Ascending aorta (tissue), 2 donors: ENCODE data around the gene SRRD. TPM values are rescaled to one million over a fixed set of nuclear protein-coding genes. Genes with fewer than 3 reads are reported as not detected.

Source experiments
- DNase-seq, 2 donors: peaks; one replicate each; pipeline ENCODE4 v3.0.0-alpha.2; 2019; ENCODE audit warnings: low spot score in 2 of 2
- H3K27ac ChIP-seq, 2 donors: fragments of 200-600 bp; sonication (generic); one replicate each; pipeline ENCODE4 v1.5.1; 2016 to 2017; ENCODE audit warnings: mild to moderate bottlenecking in 1 of 2
- H3K27me3 ChIP-seq: fragments of 200-600 bp; sonication (generic); one replicate; pipeline ENCODE4 v1.5.1; 2017
- H3K36me3 ChIP-seq, 2 donors: fragments of 200-600 bp; sonication (generic); one replicate each; pipeline ENCODE4 v1.5.1; 2016
- H3K4me1 ChIP-seq, 2 donors: fragments of 200-600 bp; sonication (generic); one replicate each; pipeline ENCODE4 v1.5.1; 2016 to 2017; ENCODE audit warnings: mild to moderate bottlenecking in 1 of 2
- H3K4me3 ChIP-seq, 2 donors: fragments of 200-600 bp; sonication (generic); one replicate each; pipeline ENCODE4 v1.5.1; 2016 to 2017; ENCODE audit warnings: mild to moderate bottlenecking in 1 of 2
- H3K9me3 ChIP-seq, 2 donors: fragments of 200-600 bp; sonication (generic); one replicate each; pipeline ENCODE4 v1.5.1; 2016
- intact Hi-C: fragments of 100-400 bp; cut with DNase I; formaldehyde crosslinking; loops from one replicate; pipeline ENCODE4 v1.15.1; 2023
- total RNA-seq: library from RNA; depleted of rRNA; stranded (reverse); fragments of >200 nt; gene quantifications from one replicate; pipeline ENCODE4 v1.1.0, GENCODE V29; 2016
- TF ChIP-seq, protein P1 (sequence below), 3 experiments: fragments of 200-600 bp in 2 of 3; fragments of 450-650 bp in 1 of 3; sonication (generic) in 2 of 3; IDR thresholded peaks; one replicate each; pipeline ENCODE4 v1.5.1; 2016 to 2019; ENCODE audit warnings: antibody characterized with exemption in 3 of 3, mild to moderate bottlenecking in 1 of 3, moderate library complexity in 1 of 3

The SRRD gene
- total RNA-seq, 1 donor from 2014 or later = 85.6 TPM

DNA sequence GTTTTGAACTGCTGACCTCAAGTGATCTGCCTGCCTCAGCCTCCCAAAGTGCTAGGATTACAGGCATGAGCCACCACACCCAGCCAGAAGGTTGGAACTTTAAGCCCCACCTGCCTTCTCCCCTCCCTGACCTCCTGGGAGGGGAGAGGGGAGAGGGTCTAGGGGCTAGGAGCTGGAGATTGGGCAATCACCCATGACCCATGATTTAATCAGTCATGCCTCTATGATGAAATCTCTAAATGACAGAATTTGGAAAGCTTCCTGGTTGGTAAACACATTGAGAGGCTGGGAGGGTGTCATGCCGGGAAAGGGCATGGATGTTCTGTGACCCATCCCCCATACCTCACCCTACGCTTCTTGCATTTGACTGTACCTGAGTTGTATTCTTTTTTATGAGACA, 45.7 kb downstream of the SRRD start:
- H3K4me3 ChIP-seq = no peak overlapping the region
- peak overlapping the region in 1 of 2 donors; percentile 19 for H3K27ac ChIP-seq
- H3K4me1 ChIP-seq = peaks cover 0 to 3% of the 10 kb centered on the region in 2 donors
- H3K27me3 ChIP-seq = no peaks in the 10 kb centered on the region
- TF ChIP-seq, protein P1, sequence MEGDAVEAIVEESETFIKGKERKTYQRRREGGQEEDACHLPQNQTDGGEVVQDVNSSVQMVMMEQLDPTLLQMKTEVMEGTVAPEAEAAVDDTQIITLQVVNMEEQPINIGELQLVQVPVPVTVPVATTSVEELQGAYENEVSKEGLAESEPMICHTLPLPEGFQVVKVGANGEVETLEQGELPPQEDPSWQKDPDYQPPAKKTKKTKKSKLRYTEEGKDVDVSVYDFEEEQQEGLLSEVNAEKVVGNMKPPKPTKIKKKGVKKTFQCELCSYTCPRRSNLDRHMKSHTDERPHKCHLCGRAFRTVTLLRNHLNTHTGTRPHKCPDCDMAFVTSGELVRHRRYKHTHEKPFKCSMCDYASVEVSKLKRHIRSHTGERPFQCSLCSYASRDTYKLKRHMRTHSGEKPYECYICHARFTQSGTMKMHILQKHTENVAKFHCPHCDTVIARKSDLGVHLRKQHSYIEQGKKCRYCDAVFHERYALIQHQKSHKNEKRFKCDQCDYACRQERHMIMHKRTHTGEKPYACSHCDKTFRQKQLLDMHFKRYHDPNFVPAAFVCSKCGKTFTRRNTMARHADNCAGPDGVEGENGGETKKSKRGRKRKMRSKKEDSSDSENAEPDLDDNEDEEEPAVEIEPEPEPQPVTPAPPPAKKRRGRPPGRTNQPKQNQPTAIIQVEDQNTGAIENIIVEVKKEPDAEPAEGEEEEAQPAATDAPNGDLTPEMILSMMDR (IDR thresholded peaks at IDR 0.05) = no peak
- H3K9me3 ChIP-seq = no peaks in the 10 kb centered on the region
- peaks cover 0 to 23% of the 10 kb centered on the region in 2 donors for H3K36me3 ChIP-seq
- no peak for DNase-seq
- intact Hi-C loops = no loop called here

DNA sequence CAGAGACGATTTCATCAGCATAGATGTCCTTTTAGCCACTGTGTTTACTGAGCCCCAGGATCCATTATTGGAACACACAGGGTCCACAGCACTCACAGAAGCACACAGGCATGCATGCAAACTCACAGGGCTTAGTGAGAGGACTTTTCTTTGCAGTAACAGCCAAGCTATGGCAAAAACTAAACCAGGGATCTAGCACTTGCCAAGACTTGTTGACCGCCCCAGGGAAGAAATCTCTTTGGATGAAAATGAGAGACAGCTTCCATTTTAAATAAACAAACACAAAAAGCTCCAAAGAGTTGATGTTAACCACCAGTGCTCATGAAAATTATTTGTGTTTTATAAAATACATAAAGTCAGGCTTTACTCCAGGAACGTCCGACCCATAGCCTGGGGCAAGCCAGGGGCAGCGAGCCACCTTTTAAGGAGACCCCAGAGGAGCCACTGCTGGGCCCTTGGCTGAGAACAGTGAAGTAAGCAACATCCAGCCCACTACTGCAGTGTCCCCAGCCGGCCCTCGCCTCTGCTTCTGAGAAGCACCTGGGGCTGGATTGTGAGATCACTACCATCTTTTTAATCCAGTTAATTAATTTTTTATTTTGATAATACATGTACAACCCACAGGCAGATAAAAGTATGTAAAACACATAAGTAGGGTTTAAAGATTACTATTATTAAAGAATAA, 50.6 kb downstream of the SRRD start:
- TF ChIP-seq, protein P1 (IDR thresholded peaks at IDR 0.05) = no peak
- intact Hi-C loops = no loop called here
- Histone ChIP-seq H3K9me3 (no peaks in the 10 kb centered on the region), H3K4me1 (no peaks in the 10 kb centered on the region), H3K36me3 (peaks cover 2 to 35% of the 10 kb centered on the region in 2 donors), H3K4me3 (no peak overlapping the region), H3K27ac (no peak overlapping the region), H3K27me3 (no peaks in the 10 kb centered on the region)
- no peak for DNase-seq

DNA sequence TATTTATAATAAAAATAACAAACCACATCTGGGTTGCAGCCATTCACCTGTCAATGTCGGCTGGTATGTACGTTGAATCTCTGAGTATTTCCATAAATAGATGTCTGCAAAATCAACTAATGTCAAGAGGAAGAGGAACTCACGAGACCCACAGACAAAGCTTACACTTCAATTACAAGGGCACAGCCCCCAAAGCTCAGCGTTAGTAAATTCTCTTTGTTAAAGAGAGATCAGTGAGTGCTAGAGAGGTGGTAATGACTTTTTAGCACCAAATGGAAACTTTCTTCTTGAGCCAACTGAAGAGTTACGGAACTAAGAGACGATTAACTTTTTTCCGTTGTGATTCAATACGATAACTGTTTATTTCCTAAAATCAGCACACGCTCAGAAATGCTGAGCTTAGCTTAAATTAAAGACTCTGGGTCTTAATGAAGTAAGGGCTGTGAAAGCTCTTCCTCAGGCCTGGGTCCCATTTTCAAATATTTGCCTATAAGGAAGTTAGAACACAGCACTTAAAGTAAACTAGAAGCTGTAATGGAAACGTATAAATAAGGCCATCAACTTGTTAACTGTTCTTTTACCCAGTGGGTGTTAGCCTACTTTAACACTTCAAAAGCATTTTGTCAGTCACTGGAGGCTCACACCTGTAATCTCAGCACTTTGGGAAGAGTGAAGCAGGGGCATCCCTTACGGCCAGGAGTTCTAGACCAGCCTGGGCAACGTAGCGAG, 51.4 kb downstream of the SRRD start:
- DNase-seq = no peak
- Histone ChIP-seq H3K27ac (no peak overlapping the region), H3K9me3 (no peaks in the 10 kb centered on the region), H3K4me3 (no peak overlapping the region), H3K27me3 (no peaks in the 10 kb centered on the region), H3K4me1 (no peaks in the 10 kb centered on the region), H3K36me3 (peaks cover 4 to 36% of the 10 kb centered on the region in 2 donors)
- TF ChIP-seq, protein P1 (IDR thresholded peaks at IDR 0.05) = no peak
- intact Hi-C loops = no loop called here

DNA sequence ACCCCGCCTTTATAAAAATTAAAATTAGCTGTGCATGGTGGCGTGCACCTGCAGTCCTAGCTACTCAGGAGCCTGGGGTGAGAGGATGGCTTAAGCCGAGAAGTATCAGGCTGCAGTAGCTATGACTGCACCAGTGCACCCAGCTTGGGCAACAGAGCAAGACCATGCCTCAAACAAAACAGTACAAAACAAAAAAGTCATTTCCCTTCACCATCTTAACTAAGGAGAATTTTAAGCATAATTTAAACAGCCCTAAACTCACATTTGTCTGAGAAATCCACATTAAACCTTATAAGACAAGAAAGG, 51.9 kb downstream of the SRRD start:
- Histone ChIP-seq H3K9me3 (no peaks in the 10 kb centered on the region), H3K27me3 (no peaks in the 10 kb centered on the region), H3K27ac (no peak overlapping the region), H3K4me3 (no peak overlapping the region), H3K36me3 (peaks cover 6 to 41% of the 10 kb centered on the region in 2 donors), H3K4me1 (no peaks in the 10 kb centered on the region)
- TF ChIP-seq, protein P1 (IDR thresholded peaks at IDR 0.05) = no peak
- no peak for DNase-seq
- intact Hi-C loops = no loop called here

DNA sequence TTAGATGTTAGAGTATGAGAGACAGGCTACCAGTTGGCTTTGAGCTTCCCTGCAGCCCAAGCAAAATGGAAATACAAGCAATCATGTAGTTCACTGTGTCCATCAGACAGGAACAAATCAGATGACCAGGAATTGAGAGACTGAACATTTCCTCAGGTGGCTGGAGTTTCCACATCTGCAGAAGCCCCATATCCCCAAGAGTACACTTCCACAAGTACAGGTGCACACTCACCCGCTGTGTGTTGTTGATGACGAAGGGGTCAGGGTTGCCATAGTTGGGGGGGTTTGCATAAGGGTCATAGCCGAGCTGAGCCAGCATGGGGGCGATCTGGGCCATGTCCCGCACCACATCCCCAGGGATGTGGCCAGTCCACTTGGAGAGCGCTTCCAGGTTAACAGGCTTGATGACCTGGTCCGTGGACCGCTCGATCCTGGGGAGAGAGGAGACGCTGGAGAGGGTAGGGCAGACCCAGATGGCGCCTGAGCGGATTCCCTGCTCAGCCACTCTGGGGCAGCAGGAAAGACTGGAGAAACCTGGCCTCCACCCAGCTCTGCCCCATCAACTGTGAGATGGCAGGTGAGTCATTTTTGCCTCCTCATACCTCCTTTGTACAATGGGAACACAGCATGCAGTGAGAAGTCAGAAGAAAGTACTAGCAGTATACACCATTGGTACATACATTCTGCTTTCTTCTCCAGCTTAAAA, 52.5 kb downstream of the SRRD start:
- H3K27me3 ChIP-seq = no peaks in the 10 kb centered on the region

More for the DNA sequence above, 52.5 kb downstream of the SRRD start:
- H3K4me3 ChIP-seq = no peak overlapping the region
- H3K9me3 ChIP-seq = no peaks in the 10 kb centered on the region
- peaks cover 10 to 42% of the 10 kb centered on the region in 2 donors for H3K36me3 ChIP-seq
- DNase-seq = no peak
- H3K4me1 ChIP-seq = no peaks in the 10 kb centered on the region
- H3K27ac ChIP-seq = no peak overlapping the region
- TF ChIP-seq, protein P1 (IDR thresholded peaks at IDR 0.05) = no peak
- intact Hi-C loops = no loop called here
